UCSD-AML1 (cell line): ENCODE data around the gene TLR3.
"Not testable (repeated sequence)": the region's sequence is repeated elsewhere in the genome, so short reads cannot be mapped to it uniquely, and the experiment has no call there.

Source experiments
- DNase-seq: peaks from one replicate; lab custom pipeline; 2025; ENCODE audit not compliant: unreplicated experiment; lab: John Stamatoyannopoulos, UW

Gene TLR3

GRCh38 chr4:186068581-186069348 is at the start of gene TLR3:
Gene TLR3, plus strand, starts transcription at chr4:186069156. Its CDS starts 7,464 bp downstream, at chr4:186076620.
- no peak for DNase-seq

- no peak for DNase-seq
Observed at GRCh38 chr4:186019269-186019668, 49.7 kb upstream of the TLR3 start.

- no peak for DNase-seq
Observed at GRCh38 chr4:186020106-186020792, 48.7 kb upstream of the TLR3 start.

DNA sequence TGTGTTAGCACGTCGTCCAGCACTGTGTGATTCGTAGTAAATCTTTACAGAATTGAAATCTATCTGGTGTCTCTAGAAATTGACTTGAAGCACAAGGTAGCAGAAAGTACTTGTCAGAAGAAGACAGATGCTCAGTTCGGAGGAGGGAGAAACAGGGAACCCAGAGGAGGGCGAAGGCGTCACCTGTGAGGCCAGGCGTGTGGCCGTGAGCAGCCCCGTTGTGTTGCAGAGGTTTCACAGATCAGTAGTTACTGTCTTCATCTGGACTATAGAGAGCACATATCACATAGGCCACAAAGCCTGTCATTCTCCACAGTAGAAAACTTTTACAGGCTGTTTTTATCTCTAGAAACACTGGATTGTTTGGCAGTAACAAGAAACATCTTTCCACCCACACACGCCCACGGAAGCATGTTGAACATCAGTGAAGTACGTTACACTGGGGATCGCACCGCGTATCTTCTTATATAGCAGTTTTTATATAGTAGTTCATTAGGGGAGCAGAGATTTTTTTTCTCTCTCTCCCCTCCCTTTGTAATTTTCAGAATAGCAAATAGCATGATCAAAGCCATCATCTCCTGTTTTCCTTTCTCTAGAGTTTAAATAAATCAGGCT is 48.1 kb upstream of the TLR3 start:
- no peak for DNase-seq

GRCh38 chr4:186021461-186022167 is 47.3 kb upstream of the TLR3 start:
- DNase-seq: no peak

GRCh38 chr4:186023975-186024374 is 45.0 kb upstream of the TLR3 start:
- DNase-seq: no peak

DNA sequence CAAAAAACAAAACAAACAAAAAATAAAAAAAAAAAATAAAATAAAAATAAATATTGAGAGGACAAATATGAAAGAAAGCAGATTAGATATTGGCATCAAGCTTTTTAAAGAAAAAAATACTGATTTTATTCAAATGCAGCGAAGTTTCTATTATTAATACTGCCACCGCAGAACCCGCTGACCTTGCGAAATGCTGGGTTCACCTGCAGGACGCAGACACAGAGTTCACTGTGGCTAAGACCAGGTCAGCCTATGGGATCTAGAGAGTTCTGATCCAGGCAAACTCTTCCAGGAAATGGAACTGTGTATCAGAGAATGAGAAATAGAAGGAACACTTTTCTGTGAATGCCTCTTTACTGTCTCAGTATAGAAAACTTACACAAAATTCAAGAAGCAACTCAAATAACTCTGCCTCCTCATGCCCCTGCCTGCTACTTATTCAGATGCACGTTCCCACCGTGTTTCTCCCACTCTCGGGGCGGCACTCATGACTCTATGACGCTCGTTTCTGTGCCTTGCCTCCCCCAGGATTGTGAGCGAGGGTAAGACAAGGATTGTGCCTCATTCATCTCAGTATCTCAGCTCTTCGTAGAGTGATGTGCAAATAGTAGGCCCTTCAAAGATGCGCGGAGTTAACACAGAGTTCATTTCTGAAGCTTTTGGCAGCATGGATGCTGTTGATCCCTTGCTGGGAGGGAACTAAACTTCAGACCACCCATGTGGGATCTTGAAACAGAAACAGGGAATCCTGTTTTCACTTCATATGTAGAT is 44.1 kb upstream of the TLR3 start:
- no peak for DNase-seq

- no peak for DNase-seq
Observed at GRCh38 chr4:186025408-186025690, 43.6 kb upstream of the TLR3 start.

GRCh38 chr4:186027405-186027804 is 41.6 kb upstream of the TLR3 start:
- DNase-seq: no peak

GRCh38 chr4:186029571-186030398 is 39.2 kb upstream of the TLR3 start:
- DNase-seq: no peak

DNA sequence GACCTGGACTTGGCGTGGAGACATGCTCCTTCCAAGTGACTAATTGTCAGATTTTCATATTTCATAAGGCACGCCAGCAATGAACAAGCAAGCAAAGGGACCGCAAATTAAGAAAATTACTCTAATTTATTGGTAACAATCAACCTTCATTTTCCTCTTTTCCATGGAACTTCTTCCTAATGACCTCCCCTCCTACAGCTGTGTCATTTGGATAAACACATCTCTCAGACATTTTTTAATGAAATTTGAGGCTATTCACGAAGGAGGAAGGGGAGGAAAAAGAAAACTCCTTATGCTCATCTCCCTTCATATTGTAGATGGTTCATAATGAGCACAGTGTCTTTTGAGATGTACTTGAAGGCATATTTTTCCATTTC is 38.6 kb upstream of the TLR3 start:
- DNase-seq: no peak

GRCh38 chr4:186030795-186031194 is 38.2 kb upstream of the TLR3 start:
- DNase-seq: no peak

DNA sequence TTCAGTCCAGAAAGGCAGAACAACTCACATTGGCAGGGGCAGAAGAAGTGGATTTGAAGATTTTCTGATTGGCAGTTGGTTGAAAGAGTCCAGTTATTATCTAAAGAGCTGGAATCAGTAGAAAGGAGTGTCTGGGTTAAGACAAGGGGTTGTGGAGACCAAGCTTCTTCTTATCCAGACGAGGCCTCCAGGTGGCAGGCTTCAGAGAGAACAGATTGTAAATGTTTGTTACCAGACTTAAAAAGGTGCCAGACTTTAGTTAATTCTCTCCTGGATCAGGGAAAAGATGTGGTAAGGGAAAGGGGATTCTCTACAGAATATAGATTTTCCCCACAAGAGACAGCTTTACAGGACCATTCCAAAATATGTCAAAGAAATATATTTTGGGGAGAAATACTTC is 36.7 kb upstream of the TLR3 start:
- no peak for DNase-seq

DNA sequence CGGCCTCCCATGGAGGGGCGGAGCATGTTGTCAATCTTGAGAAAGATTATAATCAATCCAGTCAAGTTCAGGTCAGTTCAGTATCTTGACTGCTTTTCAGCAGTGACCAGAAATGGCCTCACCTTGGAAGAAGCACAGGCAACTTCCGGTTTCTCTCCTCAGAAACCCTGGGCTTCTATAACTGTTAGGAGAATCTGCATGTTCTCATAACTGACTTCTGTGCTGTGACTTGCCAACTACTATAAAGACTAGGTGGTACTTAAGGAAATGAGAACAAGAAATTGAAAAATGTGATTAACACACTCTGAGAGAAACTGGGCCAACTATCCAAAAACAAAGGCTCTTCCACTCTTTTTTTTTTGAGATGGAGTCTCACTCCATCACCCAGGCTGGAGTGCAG is 35.9 kb upstream of the TLR3 start:
- no peak for DNase-seq

DNA sequence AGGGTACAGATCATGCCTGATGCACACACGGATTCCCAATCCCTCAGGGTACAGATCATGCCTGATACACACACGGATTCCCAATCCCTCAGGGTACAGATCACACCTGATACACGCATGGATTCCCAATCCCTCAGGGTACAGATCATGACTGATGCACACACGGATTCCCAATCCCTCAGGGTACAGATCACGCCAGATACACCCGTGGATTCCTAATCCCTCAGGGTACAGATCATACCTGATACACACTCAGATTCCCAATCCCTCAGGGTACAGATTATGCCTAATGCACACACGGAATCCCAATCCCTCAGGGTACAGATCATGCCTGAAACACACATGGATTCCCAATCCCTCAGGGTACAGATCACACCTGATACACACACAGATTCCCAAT is 34.3 kb upstream of the TLR3 start:
- DNase-seq: not testable (repeated sequence)

DNA sequence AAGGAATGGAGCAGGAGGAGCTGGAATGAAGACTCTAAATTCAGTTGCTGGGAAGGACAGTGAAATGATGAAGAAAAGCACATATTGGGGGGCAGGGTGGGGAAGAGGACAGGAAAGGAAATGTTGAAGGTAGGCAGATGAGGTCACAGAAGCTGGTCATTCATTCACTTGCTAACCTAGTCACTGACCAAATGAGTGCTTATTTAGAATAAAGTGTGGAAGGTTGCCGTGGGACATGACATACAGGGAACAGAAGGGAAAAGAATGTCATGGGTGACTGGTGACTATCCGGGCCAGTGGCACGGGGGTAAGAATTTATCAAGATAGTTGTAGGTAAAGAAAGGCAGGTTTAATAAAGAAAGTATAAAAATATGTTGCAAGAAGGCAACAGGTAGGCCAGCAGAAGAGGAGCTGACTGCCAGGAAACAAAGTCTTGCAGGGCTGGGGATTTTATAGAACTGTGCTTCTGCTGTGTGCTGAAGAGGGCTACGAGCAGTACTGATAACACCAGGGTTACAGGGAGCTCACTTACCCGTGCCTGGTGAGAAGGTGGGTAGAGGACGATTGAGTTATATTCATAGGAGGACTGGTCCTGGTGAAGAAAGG is 31.9 kb upstream of the TLR3 start:
- DNase-seq: no peak

GRCh38 chr4:186037692-186038658 is 31.0 kb upstream of the TLR3 start:
- no peak for DNase-seq

DNA sequence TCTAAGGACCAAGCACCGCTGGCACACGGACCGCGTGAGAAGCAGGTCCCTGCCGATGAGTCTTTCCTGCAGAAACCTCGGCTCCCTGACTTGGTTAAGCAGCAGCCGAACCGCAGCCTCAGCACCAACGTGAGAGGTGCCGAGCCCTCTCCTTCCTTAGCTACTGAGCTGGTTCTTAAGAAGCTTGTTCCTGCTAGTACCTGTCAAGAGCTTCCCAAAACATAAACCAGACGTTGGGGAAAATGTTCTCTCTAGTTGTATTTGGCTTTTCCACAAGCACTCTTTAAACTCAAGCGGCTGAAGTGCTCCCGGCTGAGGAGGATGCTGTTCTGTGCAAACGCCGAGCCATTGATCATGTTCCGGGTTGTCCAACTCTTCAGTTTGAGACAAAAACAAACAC is 29.3 kb upstream of the TLR3 start:
- no peak for DNase-seq

- no peak for DNase-seq
Observed at GRCh38 chr4:186040316-186040715, 28.6 kb upstream of the TLR3 start.
